ENCODE results near the gene PSMA5.
"Not testable (repeated sequence)": the region's sequence is repeated elsewhere in the genome, so short reads cannot be mapped to it uniquely, and the experiment has no call there.

The PSMA5 gene

GRCh38 chr1:109432336-109432735 lies 6.1 kb upstream of the PSMA5 start:
- DNase-seq = no peak

DNA sequence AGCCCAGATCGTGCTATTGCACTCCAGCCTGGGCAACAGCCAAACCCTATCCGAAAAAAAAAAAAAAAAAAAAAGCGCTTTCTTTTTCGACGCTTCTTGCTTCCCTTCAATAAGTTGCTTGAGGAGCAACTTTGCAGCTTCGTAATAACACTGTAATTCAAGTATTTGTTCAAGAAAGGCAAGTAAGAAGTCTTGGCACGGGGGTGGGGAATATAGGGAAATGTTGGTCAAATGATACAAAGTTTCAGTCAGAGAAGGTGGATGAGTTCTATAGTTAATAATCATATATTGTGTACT lies 871 bp upstream of the PSMA5 start:
- DNase-seq = no peak

DNA sequence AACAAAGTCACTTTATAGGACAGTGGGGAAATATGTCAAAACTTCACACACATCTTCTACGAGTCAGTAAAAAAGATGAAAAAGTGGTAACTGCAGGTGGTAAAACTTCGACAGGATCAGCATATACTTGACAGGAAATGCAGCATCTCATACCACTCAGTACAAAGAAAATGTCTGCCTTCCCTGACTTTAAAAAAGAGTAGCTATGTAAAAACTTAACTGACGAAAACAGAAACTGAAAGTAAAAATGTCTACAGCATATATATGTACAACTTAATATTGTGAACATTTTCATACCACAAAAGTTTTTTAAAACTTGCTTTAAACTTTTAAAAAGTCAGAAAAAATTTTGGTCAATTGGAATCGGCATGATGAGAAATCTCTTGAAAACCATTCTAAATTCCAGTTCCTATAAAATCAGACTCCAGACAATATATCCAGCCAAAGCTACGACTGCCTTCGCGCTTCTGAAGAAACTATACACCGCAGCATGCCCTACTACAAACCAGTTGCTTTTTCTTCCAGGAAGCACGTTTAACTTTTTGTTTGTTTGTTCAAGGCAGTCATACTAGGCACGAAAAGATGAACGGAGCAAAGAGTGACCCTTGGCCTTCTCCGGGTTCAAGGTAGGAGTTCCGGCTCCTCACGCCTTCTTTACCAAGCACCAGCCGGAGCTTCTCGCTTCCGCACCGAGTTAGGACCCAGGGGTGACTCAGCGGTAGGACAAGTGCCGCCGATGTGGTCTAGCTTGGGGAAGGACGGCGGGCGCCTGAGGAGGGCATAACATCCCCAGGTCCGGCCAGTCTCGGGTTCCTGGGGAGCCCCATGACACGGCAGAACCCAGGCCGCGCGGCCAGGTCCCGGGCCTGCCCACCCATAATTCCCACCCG lies 612 bp downstream of the PSMA5 start:
- DNase-seq = no peak

- DNase-seq = no peak
Measured at GRCh38 chr1:109423498-109423897, 2.8 kb downstream of the PSMA5 start.

- DNase-seq = no peak
Measured at GRCh38 chr1:109412551-109412950, 13.7 kb downstream of the PSMA5 start.

DNA sequence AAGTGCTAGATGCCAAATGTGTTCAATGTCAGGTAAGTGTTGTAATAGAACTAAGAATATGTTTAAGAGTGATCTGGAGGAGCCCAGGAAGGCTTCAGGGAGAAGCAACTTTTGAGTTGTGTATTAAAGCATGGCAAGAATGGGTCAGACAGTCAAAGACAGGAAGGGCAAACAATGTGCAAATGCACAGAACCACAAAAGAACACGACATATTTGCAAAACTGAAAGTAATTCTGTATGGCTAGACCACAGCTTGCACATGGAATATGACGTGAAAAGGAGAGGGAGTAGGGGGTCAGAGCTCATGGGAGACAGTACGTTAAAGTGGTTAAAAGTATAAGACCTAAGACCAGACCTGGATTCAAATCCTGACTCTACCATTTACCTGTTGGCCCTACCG lies 21.4 kb downstream of the PSMA5 start:
- no peak for DNase-seq

- DNase-seq = no peak
Measured at GRCh38 chr1:109402025-109402424, 24.2 kb downstream of the PSMA5 start.

DNA sequence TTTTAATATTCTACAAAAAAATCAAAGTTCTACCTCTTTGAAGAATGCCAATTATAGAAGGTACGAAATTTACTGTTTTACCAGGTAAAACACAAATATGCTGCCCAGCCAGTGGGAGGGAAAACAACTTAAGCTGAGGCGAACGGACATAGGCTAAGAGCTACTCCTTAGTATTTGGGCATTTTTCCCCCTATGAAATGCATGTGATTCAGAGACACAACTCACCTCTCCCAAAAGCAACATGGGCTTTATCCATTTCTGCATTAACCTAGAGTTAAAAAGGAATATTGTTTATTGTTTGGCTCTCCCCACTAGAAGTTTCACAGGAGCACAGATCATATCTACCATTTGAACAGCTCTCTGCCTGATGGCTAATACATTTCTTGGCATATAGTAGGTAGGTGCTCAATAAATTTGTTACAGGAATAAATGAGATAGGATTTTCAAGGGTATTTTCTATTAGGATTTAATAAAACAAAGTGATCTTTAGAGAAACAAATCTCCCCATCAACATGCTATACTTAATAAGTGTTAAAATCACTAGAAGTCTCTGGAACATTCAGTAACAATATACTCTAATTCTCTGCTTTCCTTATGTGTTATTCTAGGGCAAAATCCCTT lies 26.1 kb downstream of the PSMA5 start:
- no peak for DNase-seq

DNA sequence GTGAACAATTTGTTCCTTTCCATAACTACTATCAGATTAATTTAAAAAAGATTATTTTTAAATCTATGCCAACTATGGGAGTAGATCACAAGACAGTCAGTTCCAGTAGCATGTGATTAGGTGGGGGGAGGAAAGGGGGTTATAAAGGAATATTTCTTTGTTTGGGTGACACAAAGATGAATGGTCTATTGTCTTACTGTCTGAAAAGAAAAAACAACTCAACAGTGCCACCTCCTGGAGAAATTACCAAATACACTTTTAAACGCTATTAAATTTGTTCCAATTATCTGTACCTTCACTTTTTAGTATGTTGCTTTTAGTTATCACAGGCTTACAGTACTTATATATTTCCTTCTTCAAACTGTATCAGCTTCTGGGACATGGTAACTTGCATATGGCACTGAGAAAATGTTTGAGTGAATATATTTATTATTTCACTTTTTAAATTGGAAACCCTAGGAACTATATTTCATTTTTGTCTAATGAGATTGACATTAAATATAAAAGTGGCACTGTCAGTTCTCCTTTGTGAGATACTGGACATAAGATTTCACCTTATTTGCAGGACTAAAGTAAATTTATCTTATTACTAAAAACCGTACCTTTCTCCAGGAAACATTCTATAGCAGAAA lies 26.8 kb downstream of the PSMA5 start:
- no peak for DNase-seq

DNA sequence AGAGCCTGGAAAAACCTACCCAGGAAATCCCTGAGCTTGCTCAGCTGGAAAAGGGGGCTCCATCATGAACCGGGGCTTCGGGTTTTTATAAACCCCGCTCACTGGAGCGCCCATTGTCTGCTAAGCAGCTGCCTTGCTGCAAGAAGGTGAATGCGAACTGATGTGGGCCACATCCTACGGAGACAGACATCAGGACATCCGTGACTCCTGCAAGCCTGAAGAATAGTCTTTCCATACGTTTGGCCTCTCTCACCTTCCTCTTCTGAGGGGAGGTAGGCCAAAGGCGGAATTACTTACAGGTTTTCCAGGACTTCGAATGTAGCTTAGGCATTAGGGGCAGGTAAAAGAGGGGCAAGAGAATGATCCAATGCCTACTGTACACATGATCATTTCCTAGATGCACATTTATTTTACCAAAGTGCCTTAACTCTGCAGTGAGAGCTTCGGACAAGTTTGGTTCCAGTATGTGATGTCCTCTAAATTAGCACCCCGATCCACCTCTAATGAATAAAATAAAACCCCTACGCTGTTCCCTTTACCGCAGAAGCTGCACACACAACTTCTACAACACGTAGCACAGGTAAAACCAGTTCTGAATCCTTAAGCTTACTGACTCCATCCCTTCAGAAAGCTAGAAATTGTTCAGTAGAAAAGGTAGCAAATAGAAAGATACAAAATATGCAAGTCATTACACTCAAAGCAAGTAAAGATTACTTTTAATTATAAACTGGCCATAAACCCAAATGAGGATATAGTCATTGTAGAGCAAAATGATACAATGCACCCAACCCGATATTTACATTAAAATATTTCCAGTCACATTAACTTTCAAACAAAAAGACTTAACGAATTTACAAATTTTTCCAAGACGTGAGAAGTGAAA lies 27.7 kb downstream of the PSMA5 start:
- DNase-seq = no peak

DNA sequence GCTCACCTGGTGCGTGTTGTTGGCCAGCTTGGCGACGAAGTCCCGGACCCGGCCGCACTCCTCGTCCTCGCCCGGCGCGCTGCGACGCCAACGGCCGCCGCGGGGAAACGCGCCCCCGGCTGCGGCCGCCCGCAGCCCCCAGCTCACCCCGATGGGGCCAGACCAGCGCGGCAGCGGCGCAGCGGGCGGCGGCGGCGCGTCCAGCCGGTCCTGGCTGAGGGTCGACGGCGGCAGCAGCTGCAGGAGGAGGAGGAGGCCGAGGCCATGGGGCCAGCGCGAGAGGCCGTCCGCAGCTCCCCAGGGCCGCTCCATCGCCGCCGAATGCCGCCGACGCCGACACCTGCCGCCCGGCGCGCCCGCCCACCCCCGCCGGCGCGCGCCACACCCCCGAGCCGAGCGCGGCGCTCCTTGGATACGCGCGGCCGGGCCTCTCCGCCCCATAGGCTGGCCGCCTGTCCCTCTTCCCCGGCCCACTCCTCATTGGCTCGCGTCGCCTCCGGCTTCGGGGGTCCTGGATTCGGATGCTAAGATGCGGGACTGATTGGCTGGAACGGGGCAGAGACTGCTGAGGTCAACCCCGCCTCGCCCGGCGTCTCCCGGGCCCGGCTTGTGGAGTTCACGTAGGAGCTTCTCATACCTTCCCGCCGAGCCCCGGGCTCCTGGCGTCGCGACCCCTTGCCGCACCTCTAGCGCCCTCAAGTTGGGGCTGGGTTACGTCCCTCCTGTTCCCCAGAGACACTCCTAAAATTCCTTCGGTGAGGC lies 28.5 kb downstream of the PSMA5 start, which contains the start of gene SORT1:
Gene SORT1 (minus strand): TSS at position 338 of the 762 bp plus-strand sequence. CDS start 26 bp downstream, at position 312.
- no peak for DNase-seq

DNA sequence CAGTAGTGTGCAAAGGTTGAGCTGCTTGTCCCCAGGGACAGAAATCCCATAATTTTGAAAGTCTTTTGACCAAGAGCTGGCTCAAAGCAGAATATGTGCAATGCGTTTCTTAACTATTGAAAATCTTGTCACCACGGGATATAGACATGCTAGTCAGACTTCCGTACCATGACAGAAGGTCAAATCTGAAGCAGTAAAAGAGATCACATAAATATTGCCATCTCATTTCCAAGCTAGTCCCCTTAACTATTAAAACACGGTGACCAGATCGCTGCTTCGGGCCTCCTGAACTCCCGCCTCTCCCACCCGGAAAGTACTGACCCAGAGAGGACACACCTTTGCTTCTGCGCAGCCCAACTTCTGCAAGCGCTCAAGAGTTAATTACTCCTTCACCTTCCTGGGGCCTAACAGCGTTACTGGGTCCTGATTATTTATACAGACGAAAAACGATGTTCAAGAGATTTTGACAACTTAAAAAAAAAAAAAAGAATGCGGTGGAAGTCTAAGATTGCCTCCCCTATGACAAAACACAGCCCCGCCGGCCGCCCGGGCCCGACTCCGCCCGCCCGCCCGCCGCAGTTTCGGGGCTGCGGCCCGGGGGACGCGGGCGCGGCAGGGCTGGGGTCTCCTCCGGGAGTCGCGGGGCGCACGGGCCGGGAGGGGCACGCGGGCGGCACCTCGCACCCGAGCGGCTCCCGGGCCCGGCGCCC lies 29.2 kb downstream of the PSMA5 start:
- DNase-seq = no peak

DNA sequence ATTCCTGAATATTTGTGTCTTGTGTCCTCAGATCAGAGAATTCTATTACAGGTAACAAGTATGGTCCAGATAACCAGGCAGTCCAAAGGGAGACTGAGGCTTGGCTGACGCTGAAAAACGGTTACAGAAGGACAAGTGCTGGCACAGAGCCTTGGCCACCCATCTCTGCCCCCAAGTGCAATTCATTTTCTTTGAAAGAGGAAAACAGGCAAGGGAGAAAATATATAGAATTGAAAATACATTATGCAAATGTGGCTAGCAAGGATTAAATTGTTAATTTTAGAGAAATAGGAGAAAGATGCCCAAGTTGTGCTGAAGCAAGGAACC lies 29.8 kb downstream of the PSMA5 start:
- DNase-seq = no peak

DNA sequence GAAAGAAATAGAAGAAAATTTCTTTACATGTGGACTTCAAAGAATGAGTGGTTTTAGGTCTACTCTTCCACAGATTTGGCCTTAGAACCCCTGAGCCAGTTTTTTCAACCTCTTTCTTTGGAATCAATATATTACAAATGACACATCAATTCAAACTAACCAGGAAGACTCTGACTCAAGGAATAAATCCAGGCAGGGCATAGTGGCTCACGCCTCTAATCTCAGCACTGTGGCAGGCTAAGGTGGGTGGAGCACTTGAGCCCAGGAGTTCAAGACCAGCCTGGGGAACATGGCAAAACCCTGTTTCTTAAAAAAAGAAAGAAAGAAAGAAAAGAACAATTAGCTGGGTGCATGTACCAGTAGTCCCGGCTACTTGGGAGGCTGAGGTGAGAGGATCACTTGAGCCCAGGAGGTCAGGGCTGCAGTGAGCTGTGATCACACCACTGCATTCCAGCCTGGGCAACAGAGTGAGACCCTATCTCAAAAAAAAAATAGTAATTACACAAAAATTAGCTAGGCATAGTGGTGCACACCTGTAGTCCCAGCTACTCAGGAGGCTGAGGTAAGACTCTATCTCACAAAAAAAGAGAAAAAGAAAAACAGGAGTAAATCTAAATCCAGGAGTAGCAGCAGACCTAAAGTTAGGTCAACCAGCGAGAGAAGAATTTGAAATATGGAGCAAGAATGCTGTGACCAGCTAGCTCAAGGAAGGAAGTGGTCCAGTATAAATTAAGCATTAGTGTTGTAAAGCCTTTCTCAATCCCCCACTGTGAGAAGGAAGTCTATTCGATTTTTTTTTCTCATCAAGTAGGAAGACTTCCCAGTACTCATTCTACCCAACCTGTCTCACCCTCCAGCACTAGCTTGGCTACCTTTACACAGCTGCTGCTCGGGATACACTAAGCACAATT lies 30.4 kb downstream of the PSMA5 start:
- DNase-seq = no peak

DNA sequence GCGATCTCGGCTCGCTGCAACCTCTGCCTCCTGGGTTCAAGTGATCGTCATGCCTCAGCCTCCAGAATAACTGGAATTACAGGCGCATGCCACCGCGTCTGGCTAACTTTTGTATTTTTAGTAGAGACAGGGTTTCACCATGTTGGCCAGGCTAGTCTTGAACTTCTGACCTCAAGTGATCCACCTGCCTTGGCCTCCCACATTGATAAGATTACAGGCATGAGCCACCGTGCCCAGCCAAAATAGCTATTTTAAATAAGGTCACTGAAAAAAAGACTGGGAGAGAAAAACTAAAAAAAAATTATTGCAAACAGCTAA lies 31.0 kb downstream of the PSMA5 start:
- not testable (repeated sequence) for DNase-seq

DNA sequence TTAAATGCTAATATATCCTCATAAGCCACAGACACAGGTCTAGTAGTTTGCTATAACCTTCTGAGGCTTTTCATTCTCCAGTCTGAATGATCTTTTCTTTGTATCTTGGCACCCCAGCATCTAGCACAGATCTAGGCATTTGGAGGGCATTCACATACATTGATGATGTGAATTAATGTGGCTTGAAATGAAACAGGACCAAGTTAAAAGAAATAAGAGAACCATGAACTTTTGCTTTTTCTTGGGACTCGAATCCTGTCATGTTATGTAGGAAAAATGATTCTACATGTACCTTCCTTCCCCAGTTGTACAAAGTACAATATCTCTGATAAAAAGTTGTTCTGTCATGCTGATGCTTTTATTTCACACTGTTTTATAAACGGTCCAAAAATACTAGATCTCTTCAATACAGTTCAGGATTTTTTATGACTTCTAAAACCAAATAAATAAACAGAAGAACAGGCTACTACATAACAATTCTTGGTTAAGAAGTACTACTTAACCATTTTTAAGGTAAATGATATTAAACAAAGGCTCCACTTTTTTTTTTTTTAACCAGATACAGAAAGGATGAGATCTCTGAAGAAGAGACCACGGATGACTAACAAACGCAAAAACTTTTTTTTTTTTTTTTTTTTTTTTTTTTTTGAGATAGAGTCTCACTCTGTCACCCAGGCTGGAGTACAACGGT lies 31.5 kb downstream of the PSMA5 start:
- DNase-seq = no peak

DNA sequence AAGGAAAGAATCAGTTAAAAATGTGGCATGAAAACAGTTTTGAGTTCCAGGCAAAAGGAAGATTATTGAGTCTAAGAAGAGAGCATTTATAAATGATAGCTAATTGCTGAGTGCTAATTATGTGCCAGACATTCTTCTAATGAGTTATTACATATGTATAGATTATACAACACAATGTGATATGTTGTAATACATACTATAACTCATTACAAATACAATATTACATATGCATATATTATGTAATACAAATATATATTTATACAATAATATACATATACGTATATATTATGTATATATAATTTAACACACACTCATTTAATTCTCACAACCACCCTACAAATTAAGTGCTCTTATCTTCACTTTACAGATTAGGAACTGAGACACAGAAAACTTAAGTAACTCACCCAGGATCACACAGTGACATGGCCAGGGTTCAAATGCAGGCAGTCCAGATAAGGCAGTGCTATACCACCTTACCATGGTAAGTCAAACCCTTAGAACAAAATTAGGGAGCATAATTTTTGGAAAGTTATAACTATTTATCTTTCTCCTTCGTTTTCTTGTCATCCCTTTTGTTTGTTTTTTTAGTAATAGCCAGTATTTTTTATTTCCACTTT lies 32.5 kb downstream of the PSMA5 start:
- DNase-seq = no peak

GRCh38 chr1:109392788-109393616 lies 33.2 kb downstream of the PSMA5 start:
- no peak for DNase-seq
